Nephron progenitor cell (in vitro differentiated cells): ENCODE results near the gene KLHL29.
A peak's percentile ranks its signal among the peaks of the same experiment; 100 is the strongest.

Experiments
- DNase-seq: peaks from one replicate; pipeline ENCODE4 v3.0.0; 2021
- H3K27ac Mint-ChIP-seq: 2 replicates; pipeline ENCODE4 v1.8.0; 2021; ENCODE audit warnings: mild to moderate bottlenecking, moderate library complexity, mixed read lengths
- H3K27me3 Mint-ChIP-seq: 2 replicates; pipeline ENCODE4 v1.8.0; 2021; ENCODE audit warnings: mild to moderate bottlenecking, low read depth, mixed read lengths; ENCODE audit not compliant: poor library complexity
- H3K36me3 Mint-ChIP-seq: 2 replicates; pipeline ENCODE4 v1.8.0; 2021; ENCODE audit warnings: low read depth, mixed read lengths
- H3K4me1 Mint-ChIP-seq: 2 replicates; pipeline ENCODE4 v1.8.0; 2021; ENCODE audit warnings: mixed read lengths
- H3K4me3 Mint-ChIP-seq: 2 replicates; pipeline ENCODE4 v1.8.0; 2021; ENCODE audit warnings: mild to moderate bottlenecking, moderate library complexity, mixed read lengths
- H3K9me3 Mint-ChIP-seq: 2 replicates; pipeline ENCODE4 v1.8.0; 2021; ENCODE audit warnings: mild to moderate bottlenecking, moderate library complexity, mixed read lengths
- CTCF ChIP-seq: fragments of 200-600 bp; sonication (generic); IDR thresholded peaks from 2 replicates; pipeline ENCODE4 v1.5.0; 2021; ENCODE audit warnings: antibody characterized with exemption

KLHL29 gene

GRCh38 chr2:23432531-23432930 is 47.6 kb downstream of the KLHL29 start:
- H3K36me3 Mint-ChIP-seq, result no peaks in the 10 kb centered on the region
- H3K4me3 Mint-ChIP-seq, result no peak overlapping the region
- no peak overlapping the region for H3K27ac Mint-ChIP-seq
- DNase-seq, result no peak
- peaks cover 6% of the 10 kb centered on the region for H3K9me3 Mint-ChIP-seq
- TF ChIP-seq CTCF, result no peak
- peaks cover 18% of the 10 kb centered on the region for H3K4me1 Mint-ChIP-seq
- H3K27me3 Mint-ChIP-seq, result peaks cover 16% of the 10 kb centered on the region

- Mint-ChIP-seq H3K4me3 (no peak overlapping the region), H3K36me3 (no peaks in the 10 kb centered on the region), H3K9me3 (peaks cover 6% of the 10 kb centered on the region), H3K27me3 (peaks cover 14% of the 10 kb centered on the region), H3K4me1 (peaks cover 18% of the 10 kb centered on the region), H3K27ac (no peak overlapping the region)
- DNase-seq, result no peak
- no peak for TF ChIP-seq CTCF
Measured at GRCh38 chr2:23433282-23433681, 48.3 kb downstream of the KLHL29 start.

DNA sequence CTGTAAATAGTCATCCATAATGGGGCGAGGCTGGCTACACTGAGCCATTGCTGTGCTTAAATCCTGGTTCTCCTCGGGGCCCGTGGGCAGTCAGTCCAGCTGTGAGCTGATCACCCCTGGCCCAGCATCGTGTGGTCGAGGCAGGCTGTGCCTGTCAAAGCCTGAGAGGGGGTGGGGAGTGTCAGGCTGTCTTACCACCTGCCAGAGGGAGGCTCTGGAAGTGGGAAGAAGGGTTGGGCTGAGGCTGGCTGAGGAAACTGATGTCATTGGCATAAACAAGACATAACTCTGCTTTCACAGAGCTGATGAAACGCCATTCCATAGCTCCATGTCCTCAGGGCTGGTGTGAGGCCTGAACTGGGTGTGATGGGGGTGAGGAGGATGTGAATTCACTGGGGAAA is 49.7 kb downstream of the KLHL29 start:
- Mint-ChIP-seq H3K4me3 (no peak overlapping the region), H3K4me1 (peaks cover 18% of the 10 kb centered on the region), H3K27ac (no peak overlapping the region), H3K36me3 (no peaks in the 10 kb centered on the region), H3K27me3 (peaks cover 9% of the 10 kb centered on the region), H3K9me3 (peaks cover 13% of the 10 kb centered on the region)
- DNase-seq, result no peak
- no peak for TF ChIP-seq CTCF

DNA sequence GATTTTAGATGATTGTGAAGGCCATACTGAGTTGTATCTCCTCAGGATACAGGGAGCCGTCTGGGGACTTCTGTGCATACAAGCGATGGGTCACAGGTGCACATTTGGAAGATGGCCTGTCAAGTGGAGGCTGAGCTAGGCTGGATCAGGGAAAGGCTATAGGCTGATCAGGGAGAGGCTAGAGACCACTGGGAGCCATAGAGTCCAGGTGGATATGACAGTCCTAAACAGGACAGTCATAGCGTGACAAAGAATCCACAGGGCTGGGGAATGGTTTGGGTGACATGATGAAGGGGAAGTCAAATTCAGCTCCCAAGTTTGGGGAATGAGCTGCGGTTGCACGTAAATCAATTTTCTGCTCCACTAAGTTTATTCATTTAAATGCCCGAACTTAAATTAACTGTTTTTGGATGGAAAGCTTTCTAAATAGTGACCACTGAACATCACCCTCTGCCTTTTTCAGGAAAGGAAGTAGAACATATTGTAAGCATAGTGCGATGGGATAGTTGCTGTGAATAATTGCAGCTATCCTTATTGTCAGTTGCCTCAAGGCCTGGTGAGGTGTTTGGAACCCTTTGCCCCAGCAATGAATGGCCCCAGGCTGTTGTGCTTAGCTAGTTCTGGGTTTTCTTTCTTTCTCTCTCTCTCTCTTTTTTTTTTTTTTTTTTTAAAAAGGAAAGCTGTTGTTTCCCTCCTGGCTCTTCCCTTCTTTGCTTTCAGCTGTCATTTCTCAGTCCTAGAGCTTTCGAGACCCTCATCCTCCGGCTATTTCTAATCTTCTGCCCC is 50.5 kb downstream of the KLHL29 start:
- H3K4me3 Mint-ChIP-seq, result no peak overlapping the region
- no peak for TF ChIP-seq CTCF
- H3K4me1 Mint-ChIP-seq, result peaks cover 18% of the 10 kb centered on the region
- H3K27me3 Mint-ChIP-seq, result peaks cover 9% of the 10 kb centered on the region
- peaks cover 17% of the 10 kb centered on the region for H3K9me3 Mint-ChIP-seq
- peak overlapping the region; percentile 53 for H3K27ac Mint-ChIP-seq
- H3K36me3 Mint-ChIP-seq, result no peaks in the 10 kb centered on the region
- no peak for DNase-seq

DNA sequence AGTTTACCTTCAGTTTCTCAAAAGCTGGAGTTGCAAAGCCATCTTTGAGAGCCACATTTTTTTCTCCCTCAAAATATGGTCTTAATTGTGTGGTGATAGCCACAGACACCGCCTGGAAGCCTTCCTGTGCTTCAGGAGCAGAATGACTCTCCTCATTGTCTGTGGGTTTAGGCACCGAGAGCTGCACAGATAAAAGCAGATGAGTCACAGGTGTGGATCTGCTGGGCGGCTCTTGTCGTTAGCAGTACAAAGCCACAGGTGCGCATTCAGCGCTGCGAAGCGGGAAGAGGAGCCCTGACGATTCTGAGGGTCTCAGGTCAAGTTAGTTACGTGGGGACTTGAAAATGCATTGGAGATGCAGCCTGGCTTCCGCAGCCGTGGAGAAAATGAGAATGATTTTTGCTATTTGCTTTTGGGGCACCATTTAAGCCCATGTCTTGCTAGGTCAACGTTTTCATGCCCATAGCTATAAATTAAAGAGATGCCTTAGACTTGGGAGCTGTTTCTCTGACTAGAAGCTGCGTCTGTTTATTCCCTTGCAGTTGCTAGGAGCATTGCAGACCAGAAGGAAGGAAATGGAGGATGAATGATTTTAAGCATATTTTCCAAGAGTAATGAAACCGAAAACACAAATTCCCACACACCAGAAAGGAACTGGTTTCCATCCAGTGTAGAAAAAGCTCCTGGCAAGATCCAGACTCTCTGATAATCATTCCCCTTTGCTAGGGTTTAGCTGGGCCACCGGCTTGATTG is 51.5 kb downstream of the KLHL29 start:
- Mint-ChIP-seq H3K4me3 (no peak overlapping the region), H3K27ac (no peak overlapping the region), H3K27me3 (peaks cover 9% of the 10 kb centered on the region), H3K4me1 (peaks cover 18% of the 10 kb centered on the region), H3K9me3 (peaks cover 18% of the 10 kb centered on the region), H3K36me3 (peaks cover under 1% of the 10 kb centered on the region)
- no peak for TF ChIP-seq CTCF
- no peak for DNase-seq
